OCI-LY7 (cell line): ENCODE data around the gene AGAP9. TPM values are rescaled to one million over a fixed set of nuclear protein-coding genes. Genes with fewer than 3 reads are reported as not detected.
A peak's percentile ranks its signal among the peaks of the same experiment; 100 is the strongest.
"Not testable (repeated sequence)": the region's sequence is repeated elsewhere in the genome, so short reads cannot be mapped to it uniquely, and the experiment has no call there.

Source experiments
- Bru-seq: library from RNA; stranded (reverse); fragments of 400-500 nt; gene quantifications from one replicate; lab custom pipeline; 2021; lab: Mats Ljungman, UMichigan
- BruChase-seq, 2 experiments: library from RNA; stranded (reverse); fragments of 400-500 nt; gene quantifications; one replicate each; lab custom pipeline; 2021; lab: Mats Ljungman, UMichigan
- BruUV-seq: library from RNA; stranded (reverse); fragments of 400-500 nt; replicated peaks from 2 replicates; lab custom pipeline; 2021; lab: Mats Ljungman, UMichigan
- CTCF ChIA-PET: fragments of 300-600 bp; sonication (Branson Sonifier 250); formaldehyde crosslinking; loops from one replicate; lab custom pipeline; 2022; ENCODE audit warnings: antibody characterized with exemption; ENCODE audit not compliant: unreplicated experiment; lab: Charles Lee
- POLR2A ChIA-PET: fragments of 300-600 bp; sonication (Branson Sonifier 250); formaldehyde crosslinking; loops from one replicate; lab custom pipeline; 2022; ENCODE audit warnings: antibody characterized with exemption; lab: Charles Lee
- DNase-seq: peaks from one replicate; pipeline ENCODE4 v3.0.0-alpha.2; 2015; ENCODE audit warnings: low spot score
- H2AFZ ChIP-seq: fragments of 200-600 bp; sonication (generic), shearing (Covaris generic); 2 replicates; pipeline ENCODE4 v1.6.1; 2014; ENCODE audit warnings: mild to moderate bottlenecking, antibody characterized with exemption, low read length, moderate library complexity
- H3K27ac ChIP-seq: fragments of 200-600 bp; sonication (generic); 2 replicates; pipeline ENCODE4 v1.5.1; 2014; ENCODE audit warnings: mixed run types, low read depth, mild to moderate bottlenecking, moderate library complexity, low read length, inconsistent platforms; ENCODE audit not compliant: poor library complexity, severe bottlenecking
- H3K36me3 ChIP-seq: fragments of 200-600 bp; sonication (generic); 2 replicates; pipeline ENCODE4 v1.6.1; 2014; ENCODE audit warnings: mild to moderate bottlenecking, antibody characterized with exemption, low read length, moderate library complexity, mixed read lengths; ENCODE audit not compliant: insufficient read depth
- H3K4me1 ChIP-seq: fragments of 200-600 bp; sonication (generic); 2 replicates; pipeline ENCODE4 v1.5.1; 2014; ENCODE audit warnings: mild to moderate bottlenecking, low read length; ENCODE audit not compliant: insufficient read depth, poor library complexity, severe bottlenecking
- H3K4me2 ChIP-seq: fragments of 200-600 bp; sonication (generic); 2 replicates; pipeline ENCODE4 v1.6.1; 2014; ENCODE audit warnings: mild to moderate bottlenecking, low read length
- H3K4me3 ChIP-seq: fragments of 200-600 bp; sonication (generic); 2 replicates; pipeline ENCODE4 v1.5.1; 2014; ENCODE audit warnings: mild to moderate bottlenecking, low read depth, low read length; ENCODE audit not compliant: poor library complexity, severe bottlenecking
- H3K79me2 ChIP-seq: fragments of 200-600 bp; sonication (generic); 2 replicates; pipeline ENCODE4 v1.6.1; 2016; ENCODE audit warnings: low read depth, mild to moderate bottlenecking, low read length, moderate library complexity, mixed read lengths; ENCODE audit not compliant: insufficient read depth
- H3K9me2 ChIP-seq: fragments of 200-600 bp; sonication (generic); 2 replicates; pipeline ENCODE4 v1.6.1; 2016; ENCODE audit warnings: mild to moderate bottlenecking, low read length, mixed read lengths; ENCODE audit not compliant: insufficient read depth
- H3K9me3 ChIP-seq: fragments of 200-600 bp; sonication (generic); 2 replicates; pipeline ENCODE4 v1.6.1; 2014; ENCODE audit warnings: mild to moderate bottlenecking, mixed run types, low read length, mixed read lengths
- H4K20me1 ChIP-seq: fragments of 200-600 bp; sonication (generic); 2 replicates; pipeline ENCODE4 v1.6.1; 2014; ENCODE audit warnings: mild to moderate bottlenecking, antibody characterized with exemption, low read length, moderate library complexity, mixed read lengths; ENCODE audit not compliant: insufficient read depth
- intact Hi-C: fragments of 100-400 bp; cut with micrococcal nuclease; formaldehyde crosslinking; loops from one replicate; pipeline ENCODE4 v1.10.0; 2022; ENCODE audit not compliant: unreplicated experiment
- long read RNA-seq: library from polyadenylated mRNA; stranded (forward); transcript quantifications from one replicate; pipeline ENCODE4 v2.0.0, GENCODE V29; 2022
- total RNA-seq, 2 experiments: library from RNA; depleted of rRNA in 1 of 2; stranded (reverse); fragments of >200 nt in 1 of 2; shearing (Covaris generic) in 1 of 2; gene quantifications; 2 replicates each; pipeline ENCODE4 v1.2.3, GENCODE V29; 2014 to 2022

Gene AGAP9
- total RNA-seq (2014; rRNA removed; shearing (Covaris generic)): 4.8 and 7.4 TPM in 2 replicates
- 7.6 and 8.0 TPM in 2 replicates for total RNA-seq (2022)
- percentile 56 among the genes with signal in this experiment for Bru-seq, nascent RNA
- BruChase-seq, experiment 1, labeled RNA remaining after a 6-hour chase: percentile 60 among the genes with signal in this experiment
- BruChase-seq, experiment 2, labeled RNA remaining after a 2-hour chase: percentile 61 among the genes with signal in this experiment
- long read RNA-seq, partial matches to known transcripts: 0 of 1 reads
- long read RNA-seq, other reads (novel, unspliced or antisense): 0 of 1 reads

DNA sequence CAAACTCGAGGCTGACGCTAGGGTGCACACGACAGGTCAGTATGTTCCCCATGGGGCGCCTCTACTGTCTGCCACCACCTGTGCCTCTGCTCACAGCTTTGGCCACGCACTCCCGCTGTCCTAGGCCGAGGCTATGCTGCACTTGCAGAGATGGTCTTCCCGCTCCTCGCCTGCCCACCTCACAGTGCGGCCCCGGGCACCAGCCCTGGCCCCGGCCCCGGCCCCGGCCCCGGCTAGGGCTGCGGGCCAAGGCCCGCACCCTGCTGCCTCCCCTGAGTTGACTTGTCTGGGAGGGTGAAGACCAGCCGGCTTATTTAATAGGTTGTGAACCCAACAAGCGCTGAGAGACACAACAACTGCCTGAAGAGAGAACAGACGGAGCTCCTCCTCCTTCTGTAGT lies at the start of gene AGAP9:
Gene AGAP9, minus strand, starts transcription at position 164 of the 400 bp plus-strand sequence. Its CDS starts 112 bp downstream, at position 52.
- H3K36me3 ChIP-seq, H3K4me2 ChIP-seq, H3K9me2 ChIP-seq, H3K4me1 ChIP-seq, DNase-seq, H2AFZ ChIP-seq, intact Hi-C loops, CTCF ChIA-PET, H3K9me3 ChIP-seq, POLR2A ChIA-PET, H4K20me1 ChIP-seq, BruUV-seq, H3K4me3 ChIP-seq, H3K27ac ChIP-seq, H3K79me2 ChIP-seq: not testable (repeated sequence)

DNA sequence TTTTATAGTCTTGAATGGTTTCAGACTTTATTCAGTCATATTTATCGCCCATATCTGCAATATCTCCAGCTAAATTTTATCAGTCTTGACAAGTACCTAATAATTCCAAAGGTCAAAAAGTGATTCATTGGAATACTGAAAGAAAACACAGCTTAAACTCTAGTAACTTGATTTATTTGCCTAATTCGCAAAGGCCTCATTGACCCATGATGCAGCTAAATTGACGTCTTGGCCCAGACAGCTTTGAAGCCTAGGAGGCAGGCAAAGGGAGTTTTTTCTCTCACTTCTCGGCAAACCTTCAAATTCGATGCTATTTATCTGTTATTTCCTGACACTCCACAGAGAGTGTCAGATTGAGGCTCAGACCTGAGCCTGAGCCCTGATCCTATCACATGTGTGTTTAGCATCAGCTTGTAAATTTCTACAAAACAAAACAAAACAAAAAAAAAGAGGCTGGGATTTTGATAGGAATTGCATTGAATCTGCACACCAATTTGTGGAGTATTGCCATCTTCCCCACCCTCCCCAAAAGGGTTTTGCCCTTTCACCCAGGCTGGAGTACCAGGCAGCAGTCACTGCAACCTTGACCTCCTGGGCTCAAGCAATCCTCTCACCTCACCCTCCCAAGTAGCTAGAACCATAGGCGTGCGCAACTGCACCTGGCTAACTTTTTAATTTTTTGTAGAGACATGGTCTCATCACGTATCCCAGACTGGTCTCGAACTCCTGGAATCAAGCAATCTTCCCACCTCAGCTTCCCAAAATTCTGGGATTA lies 47.9 kb upstream of the AGAP9 start:
- BruUV-seq, H4K20me1 ChIP-seq, H3K9me3 ChIP-seq, H3K4me3 ChIP-seq, H3K36me3 ChIP-seq, DNase-seq, H3K79me2 ChIP-seq, H3K27ac ChIP-seq, H3K9me2 ChIP-seq, intact Hi-C loops, POLR2A ChIA-PET, H3K4me2 ChIP-seq, H3K4me1 ChIP-seq, H2AFZ ChIP-seq, CTCF ChIA-PET: not testable (repeated sequence)

DNA sequence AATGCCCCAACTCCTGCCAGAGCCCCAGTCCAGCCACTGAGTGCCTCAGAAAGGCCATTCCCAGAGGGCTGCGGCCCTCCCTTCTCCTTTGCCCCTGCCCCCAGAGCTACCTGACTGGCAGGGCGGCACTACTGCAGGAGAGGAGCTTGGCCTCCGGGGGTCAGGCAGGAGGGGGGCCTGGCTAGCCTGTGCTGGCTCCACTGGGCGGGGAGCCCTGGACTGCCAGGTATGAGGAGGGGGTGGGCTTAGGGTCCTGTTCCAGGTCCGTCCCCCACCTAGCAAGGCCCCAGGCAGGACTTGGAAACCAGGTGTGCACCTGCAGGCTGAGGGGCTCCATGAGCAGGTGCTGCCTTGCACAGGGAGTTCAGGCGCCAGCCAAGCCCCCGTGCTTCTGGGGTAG lies 43.3 kb upstream of the AGAP9 start:
- CTCF ChIA-PET, H3K4me1 ChIP-seq, H3K9me2 ChIP-seq, H3K36me3 ChIP-seq, BruUV-seq, POLR2A ChIA-PET, H3K4me2 ChIP-seq, H3K9me3 ChIP-seq, intact Hi-C loops, H3K4me3 ChIP-seq, DNase-seq, H2AFZ ChIP-seq, H3K79me2 ChIP-seq, H3K27ac ChIP-seq, H4K20me1 ChIP-seq: not testable (repeated sequence)

DNA sequence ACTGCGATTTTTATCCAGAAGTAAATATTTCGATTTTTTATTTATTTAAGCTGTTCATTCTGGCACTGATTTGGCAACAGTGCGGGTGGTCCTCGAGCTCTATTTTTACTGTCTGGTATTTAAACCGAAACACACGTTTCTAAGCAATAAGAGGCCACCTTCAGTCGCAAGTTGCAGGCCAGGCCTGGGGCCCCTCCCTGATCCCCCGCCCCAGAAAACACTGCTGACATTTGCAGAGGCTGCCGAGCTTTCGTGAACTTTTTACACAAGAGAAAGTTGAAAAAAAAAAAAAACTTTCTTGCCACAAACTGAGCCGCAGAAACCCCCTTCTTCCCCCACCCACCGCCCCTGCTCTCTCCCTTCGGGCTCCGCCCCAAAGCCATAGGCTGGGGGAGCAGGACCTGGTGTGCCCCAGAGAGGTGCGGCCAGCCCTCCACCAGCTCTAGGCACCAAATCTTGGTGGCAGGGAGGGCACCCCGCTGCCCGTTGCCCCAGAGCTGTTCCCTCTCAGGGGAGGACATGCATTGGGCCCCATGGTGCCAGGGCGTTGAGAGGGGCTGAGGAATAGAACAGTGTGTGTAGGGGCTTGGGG lies 42.8 kb upstream of the AGAP9 start:
- intact Hi-C loops, H3K79me2 ChIP-seq, H3K4me2 ChIP-seq, H3K36me3 ChIP-seq, POLR2A ChIA-PET, H3K4me3 ChIP-seq, CTCF ChIA-PET, H3K27ac ChIP-seq, H3K9me3 ChIP-seq, H4K20me1 ChIP-seq, H3K4me1 ChIP-seq, BruUV-seq, DNase-seq, H3K9me2 ChIP-seq, H2AFZ ChIP-seq: not testable (repeated sequence)

DNA sequence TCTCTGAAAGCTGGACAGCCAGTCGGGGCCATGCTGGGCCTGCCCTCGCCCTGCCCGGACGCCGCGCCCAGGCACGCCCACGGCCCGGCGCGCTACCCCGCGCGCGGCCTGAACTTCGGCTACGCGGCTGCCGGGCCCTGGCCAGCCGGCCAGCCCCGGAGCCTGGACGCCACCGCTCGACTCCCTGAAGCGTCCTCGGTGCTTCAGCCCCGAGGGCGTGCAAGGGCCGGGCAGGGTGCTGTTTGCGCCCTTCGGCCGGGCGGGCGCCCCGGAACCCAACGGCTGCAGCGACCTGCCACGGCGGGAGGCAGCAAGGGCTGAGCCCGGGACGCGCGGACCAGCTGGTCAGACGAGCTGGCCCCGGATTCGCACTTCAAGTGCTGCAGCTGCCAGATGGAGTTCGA lies 42.1 kb upstream of the AGAP9 start:
- H4K20me1 ChIP-seq, H2AFZ ChIP-seq, H3K9me2 ChIP-seq, H3K4me2 ChIP-seq, H3K9me3 ChIP-seq, H3K27ac ChIP-seq, H3K4me1 ChIP-seq, BruUV-seq, POLR2A ChIA-PET, intact Hi-C loops, H3K79me2 ChIP-seq, CTCF ChIA-PET, H3K36me3 ChIP-seq, H3K4me3 ChIP-seq, DNase-seq: not testable (repeated sequence)

DNA sequence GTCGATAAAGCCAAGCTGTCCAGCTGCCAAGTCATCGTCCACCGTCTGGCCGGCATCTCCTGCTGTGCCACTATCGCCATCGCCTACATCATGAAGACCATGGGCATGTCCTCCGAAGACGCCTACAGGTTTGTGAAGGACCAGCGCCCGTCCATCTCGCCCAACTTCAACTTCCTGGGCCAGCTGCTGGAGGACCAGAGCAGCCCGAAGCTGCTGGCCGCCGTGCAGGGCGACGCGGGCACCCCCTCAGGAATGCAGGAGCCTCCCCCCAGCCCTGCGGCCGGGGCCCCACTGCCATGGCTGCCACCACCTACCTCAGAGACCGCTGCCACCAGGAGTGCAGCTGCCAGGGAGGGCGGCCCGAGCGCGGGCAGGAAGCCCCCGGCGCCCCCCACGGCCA lies 41.5 kb upstream of the AGAP9 start:
- H3K9me2 ChIP-seq, intact Hi-C loops, DNase-seq, H2AFZ ChIP-seq, H3K36me3 ChIP-seq, H3K79me2 ChIP-seq, H3K27ac ChIP-seq, POLR2A ChIA-PET, H3K4me3 ChIP-seq, BruUV-seq, H4K20me1 ChIP-seq, H3K4me2 ChIP-seq, CTCF ChIA-PET, H3K9me3 ChIP-seq, H3K4me1 ChIP-seq: not testable (repeated sequence)
